Measurements from ENCODE around the gene PHTF2.

Gene PHTF2

DNA sequence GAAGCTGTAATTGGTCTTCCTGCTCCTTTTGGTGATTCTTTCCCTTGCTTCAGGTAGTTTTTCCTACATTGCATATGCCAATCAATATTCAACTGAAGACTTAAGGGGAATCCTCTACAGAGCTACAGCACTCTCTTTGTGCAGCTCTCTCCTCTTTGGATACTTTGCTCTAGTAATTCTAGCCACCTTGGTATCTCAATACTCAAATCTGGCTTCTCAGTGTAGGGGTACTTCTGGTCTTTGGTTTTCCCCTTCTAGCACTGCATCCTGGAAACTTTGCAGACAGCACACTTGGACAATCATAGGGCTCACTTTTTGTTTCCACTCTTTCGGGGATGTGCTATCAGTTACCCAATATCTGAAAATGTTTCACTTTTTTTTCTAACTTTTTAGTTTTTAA lies 9.9 kb downstream of the PHTF2 start:
- no peak overlapping the region for H3K27ac Mint-ChIP-seq
- ATAC-seq: no peak
- H3K9me3 Mint-ChIP-seq: peaks cover 30 to 36% of the 10 kb centered on the region in 2 donors
- no peak for DNase-seq
- H3K27me3 Mint-ChIP-seq: no peaks in the 10 kb centered on the region
- no peak overlapping the region for H3K4me3 Mint-ChIP-seq
- peaks cover 36% of the 10 kb centered on the region for H3K4me1 Mint-ChIP-seq

DNA sequence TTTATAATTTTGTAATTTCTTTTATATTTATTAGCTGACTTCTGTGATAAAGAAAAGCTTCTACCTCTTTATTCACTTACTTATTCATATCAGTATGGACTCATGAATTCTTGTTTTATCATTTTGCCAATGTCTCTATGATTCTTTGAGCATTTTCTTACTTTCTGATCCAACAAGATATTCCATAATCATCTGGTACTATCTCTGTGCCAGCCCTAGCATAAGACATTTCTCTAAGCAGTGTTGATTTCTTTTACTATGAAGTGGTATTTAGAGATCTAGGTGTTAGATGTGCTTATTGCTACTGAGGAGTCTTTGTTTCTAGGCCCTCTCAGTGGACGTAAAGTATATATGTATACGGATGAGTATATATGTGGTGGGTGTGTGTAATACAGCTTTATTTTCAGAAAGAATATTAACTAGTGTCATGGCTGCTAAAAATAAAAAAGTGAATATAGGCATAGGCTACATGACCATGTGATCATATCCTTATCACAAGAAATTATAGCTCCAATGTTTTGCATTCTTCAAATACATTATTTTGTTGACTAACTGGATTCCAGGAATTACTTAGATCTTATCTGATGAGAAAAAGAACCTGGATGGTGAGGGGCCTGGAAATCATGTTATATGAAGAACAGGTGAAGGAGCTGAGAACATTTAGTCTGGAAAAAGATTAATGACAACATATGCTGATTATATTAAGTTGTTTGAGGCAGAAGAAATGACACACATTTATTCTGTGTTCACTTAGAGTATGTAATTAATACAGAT lies 13.1 kb downstream of the PHTF2 start:
- no peak for ATAC-seq
- Mint-ChIP-seq H3K27me3 (no peaks in the 10 kb centered on the region), H3K9me3 (peaks cover 20 to 24% of the 10 kb centered on the region in 2 donors), H3K27ac (no peak overlapping the region), H3K4me1 (peaks cover 17% of the 10 kb centered on the region), H3K4me3 (no peak overlapping the region)
- no peak for DNase-seq

DNA sequence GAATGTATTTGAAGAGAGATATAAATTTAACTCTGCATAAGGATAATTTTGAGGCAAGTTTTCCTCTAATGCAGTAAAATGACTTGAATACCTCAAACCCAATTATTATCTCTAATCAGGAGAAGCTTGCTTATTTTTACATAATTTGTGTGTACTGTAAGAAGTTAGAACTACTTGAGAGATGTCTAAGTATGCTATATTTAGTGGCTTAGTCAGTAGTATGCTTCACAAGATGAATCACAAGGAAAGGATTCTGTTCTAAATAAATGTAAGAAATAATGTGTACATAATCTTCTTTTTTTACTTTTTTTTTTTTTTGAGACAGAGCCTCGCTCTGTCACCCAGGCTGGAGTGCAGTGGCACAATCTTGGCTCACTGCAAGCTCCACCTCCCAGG lies 13.7 kb downstream of the PHTF2 start:
- Mint-ChIP-seq H3K4me3 (no peak overlapping the region), H3K4me1 (peaks cover 17% of the 10 kb centered on the region), H3K27ac (no peak overlapping the region), H3K9me3 (peaks cover 21 to 24% of the 10 kb centered on the region in 2 donors), H3K27me3 (no peaks in the 10 kb centered on the region)
- ATAC-seq (no peak), DNase-seq (no peak)

DNA sequence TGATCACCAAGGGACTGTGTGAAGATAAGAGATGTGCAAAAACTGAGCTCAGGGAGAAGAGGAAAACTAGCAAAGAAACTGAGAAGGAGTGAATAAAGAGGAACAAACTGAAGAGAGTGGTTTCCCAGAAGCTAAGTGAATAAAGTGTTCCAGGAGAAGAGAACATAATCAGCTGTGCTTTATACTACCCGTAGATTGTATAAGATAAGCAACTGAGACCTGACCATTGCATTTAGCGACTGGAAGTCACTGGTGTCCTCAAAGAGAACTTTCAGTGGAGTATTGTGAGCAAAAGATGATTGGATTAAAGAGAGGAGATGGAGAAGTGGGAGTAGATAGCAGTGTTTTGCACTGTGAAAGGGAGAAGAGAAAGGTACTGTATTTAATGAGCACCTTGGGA lies 14.6 kb downstream of the PHTF2 start:
- peaks cover 17% of the 10 kb centered on the region for H3K4me1 Mint-ChIP-seq
- ATAC-seq (no peak), DNase-seq (no peak)
- H3K4me3 Mint-ChIP-seq: no peak overlapping the region
- no peak overlapping the region for H3K27ac Mint-ChIP-seq
- H3K27me3 Mint-ChIP-seq: no peaks in the 10 kb centered on the region
- peaks cover 14 to 19% of the 10 kb centered on the region in 2 donors for H3K9me3 Mint-ChIP-seq

DNA sequence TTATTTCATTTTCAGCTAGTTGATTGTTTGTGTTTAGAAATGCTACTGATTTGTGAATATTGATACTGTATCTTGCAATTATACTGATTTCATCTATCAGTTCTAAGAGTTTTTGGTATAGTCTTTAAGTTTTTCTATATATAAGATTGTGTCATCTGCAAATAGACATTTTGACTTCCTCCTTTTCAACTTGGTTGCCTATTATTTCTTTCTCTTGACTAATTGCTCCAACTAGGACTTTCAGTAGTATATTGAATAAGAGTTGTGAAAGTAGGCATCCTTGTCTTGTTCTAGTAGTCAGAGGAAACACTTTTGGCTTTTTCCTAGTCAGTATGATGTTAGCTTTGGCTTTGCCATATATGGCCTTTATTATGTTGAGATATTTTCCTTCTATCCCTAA lies 20.4 kb downstream of the PHTF2 start:
- Mint-ChIP-seq H3K4me1 (peaks cover 15% of the 10 kb centered on the region), H3K27me3 (no peaks in the 10 kb centered on the region), H3K4me3 (no peak overlapping the region), H3K9me3 (peaks cover 53 to 63% of the 10 kb centered on the region in 2 donors), H3K27ac (no peak overlapping the region)
- no peak for ATAC-seq
- no peak for DNase-seq

DNA sequence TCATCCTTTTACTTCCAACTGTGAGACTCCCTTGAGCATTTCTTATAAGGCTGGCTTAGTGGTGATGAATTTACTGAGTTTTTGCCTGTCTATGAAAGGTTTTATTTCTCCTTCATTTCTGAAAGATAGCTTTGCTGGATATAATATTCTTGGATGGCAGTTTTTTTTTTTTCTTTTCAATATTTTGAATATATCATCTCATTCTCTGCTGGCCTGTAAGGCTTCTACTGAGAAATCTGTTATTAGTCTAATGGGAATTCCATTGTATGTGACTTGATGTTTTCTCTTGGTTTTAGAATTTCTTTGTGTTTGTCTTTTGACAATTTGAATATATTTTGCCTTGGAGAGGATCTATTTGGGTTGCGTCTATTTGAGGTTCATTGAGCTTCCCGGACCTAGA lies 22.4 kb downstream of the PHTF2 start:
- Mint-ChIP-seq H3K27ac (no peak overlapping the region), H3K4me3 (no peak overlapping the region), H3K4me1 (peaks cover 17% of the 10 kb centered on the region), H3K27me3 (no peaks in the 10 kb centered on the region), H3K9me3 (peaks cover 65 to 71% of the 10 kb centered on the region in 2 donors)
- DNase-seq (no peak), ATAC-seq (no peak)

DNA sequence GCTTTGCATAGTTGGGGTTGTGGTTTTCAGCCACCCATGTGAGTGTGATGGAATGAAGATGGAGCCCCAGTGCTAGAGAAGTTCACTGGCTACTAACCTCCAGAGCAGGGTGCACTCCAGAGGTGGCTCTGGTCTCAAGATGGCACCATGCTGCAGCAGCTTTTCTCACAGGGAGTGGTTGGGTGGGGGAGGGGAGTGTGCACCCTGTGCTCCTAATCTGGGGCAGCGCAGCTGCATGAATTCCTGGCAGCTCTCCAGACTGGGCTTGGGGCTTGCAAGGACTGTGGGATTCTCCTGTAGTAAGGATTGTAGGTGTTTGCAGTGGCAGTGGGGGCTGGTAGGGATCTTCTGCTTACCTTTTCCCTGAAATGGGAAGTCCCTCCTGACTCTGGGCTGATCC lies 23.7 kb downstream of the PHTF2 start:
- Mint-ChIP-seq H3K9me3 (peaks cover 57 to 61% of the 10 kb centered on the region in 2 donors), H3K27ac (no peak overlapping the region), H3K27me3 (no peaks in the 10 kb centered on the region), H3K4me1 (peaks cover 26% of the 10 kb centered on the region), H3K4me3 (no peak overlapping the region)
- ATAC-seq (no peak), DNase-seq (no peak)

DNA sequence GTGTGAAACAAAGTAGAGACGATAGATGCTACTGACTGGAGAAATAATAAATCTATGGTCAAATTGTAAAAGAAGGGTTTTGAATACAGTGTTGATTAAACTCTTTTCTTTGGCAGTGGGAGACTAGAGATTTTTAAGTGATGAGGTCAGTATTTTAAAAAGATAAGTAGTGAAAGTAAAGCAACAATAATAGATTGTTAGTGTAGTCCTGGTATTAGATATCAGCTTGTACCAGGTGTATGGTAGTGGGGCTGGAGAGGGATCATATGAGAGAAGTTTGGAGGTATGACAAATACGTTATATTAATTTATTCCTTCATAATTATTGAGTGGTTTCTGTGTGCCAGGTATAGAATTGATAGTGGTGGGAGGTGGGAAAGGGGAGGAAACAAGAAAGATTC lies 25.2 kb downstream of the PHTF2 start:
- no peak overlapping the region for H3K4me3 Mint-ChIP-seq
- peaks cover 26% of the 10 kb centered on the region for H3K4me1 Mint-ChIP-seq
- ATAC-seq (no peak), DNase-seq (no peak)
- no peak overlapping the region for H3K27ac Mint-ChIP-seq
- H3K27me3 Mint-ChIP-seq: no peaks in the 10 kb centered on the region
- H3K9me3 Mint-ChIP-seq: peaks cover 49 to 51% of the 10 kb centered on the region in 2 donors

DNA sequence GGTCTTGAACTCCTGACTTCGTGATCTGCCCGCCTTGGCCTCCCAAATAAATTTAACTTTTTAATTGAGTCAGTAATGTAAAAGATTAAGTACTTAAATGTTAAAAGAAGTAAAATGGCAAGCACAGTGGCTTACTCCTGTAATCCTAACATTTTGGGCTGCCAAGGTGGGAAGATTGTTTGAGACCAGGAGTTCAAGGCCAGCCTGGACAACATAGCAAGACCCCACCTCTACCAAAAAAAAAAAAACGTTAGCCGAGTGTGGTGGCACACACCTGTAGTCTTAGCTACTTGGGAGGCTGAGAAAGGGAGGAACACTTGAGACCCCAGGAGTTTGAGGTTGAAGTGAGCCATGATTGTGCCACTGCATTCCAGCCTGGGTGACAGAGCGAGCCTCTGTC lies 26.1 kb downstream of the PHTF2 start:
- ATAC-seq (no peak), DNase-seq (no peak)
- H3K4me3 Mint-ChIP-seq: no peak overlapping the region
- H3K9me3 Mint-ChIP-seq: peaks cover 42 to 43% of the 10 kb centered on the region in 2 donors
- no peaks in the 10 kb centered on the region for H3K27me3 Mint-ChIP-seq
- H3K27ac Mint-ChIP-seq: no peak overlapping the region
- peaks cover 26% of the 10 kb centered on the region for H3K4me1 Mint-ChIP-seq

DNA sequence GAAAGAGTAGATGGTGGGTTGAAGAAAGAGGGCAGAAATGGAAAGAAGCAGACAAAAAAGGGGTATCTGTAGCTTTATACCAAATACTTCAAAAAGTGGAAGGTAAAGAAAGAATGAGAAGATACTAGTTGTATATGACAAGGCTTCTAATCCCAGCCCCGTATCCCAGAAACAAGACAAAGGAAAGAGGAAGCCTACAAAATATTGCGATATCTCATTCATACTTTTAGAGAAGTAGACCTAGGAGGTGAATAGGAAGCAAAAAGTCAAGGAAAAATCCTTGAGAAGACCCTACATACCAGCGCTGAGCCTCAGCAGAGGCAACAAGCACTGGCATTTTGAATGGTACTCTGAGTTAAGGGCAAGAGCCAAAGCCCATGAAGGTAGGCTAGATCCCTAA lies 26.6 kb downstream of the PHTF2 start:
- DNase-seq (no peak), ATAC-seq (no peak)
- no peaks in the 10 kb centered on the region for H3K27me3 Mint-ChIP-seq
- H3K27ac Mint-ChIP-seq: no peak overlapping the region
- peaks cover 26% of the 10 kb centered on the region for H3K4me1 Mint-ChIP-seq
- H3K4me3 Mint-ChIP-seq: no peak overlapping the region
- peaks cover 38% of the 10 kb centered on the region in 2 donors for H3K9me3 Mint-ChIP-seq

DNA sequence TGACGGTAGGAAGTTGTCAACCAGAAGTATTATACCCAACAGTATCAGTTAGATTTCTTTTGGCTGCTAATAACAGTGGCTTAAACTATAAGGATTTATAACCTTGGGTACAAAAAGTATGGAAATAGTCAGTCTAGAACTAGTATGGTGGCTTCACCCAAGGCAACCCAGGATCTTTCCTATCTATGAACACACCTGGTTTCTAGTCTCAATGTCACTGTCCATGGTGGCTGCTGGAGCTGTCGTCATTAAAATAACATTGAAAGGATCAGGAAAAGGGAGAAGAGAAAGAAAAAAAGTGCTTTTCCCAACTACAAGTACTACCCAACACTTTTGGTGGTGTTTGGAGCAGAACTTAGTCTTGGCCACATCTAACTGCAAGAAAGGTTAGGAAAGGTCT lies 27.7 kb downstream of the PHTF2 start:
- Mint-ChIP-seq H3K9me3 (peaks cover 26 to 28% of the 10 kb centered on the region in 2 donors), H3K27ac (no peak overlapping the region), H3K4me1 (peaks cover 34% of the 10 kb centered on the region), H3K4me3 (no peak overlapping the region), H3K27me3 (no peaks in the 10 kb centered on the region)
- DNase-seq (no peak), ATAC-seq (no peak)

DNA sequence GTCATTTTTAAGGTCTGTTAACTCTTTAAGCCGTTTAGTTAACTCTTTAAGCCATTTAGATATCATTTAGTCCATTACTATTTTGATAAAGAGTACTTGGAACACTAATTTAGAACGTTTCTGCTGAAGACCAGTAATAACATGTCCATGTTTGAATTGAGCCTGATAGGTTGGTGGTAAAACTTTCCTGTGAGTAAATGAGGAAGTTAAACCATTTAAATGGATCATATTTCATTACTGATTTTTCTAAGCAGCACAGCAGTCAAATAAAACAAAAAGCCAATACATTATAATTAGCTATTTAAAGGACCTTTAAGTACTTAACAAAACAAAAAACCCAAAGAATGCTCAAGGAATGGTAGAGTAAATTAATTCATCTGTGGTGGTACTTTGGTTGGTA lies 29.4 kb downstream of the PHTF2 start:
- Mint-ChIP-seq H3K27me3 (no peaks in the 10 kb centered on the region), H3K4me3 (no peak overlapping the region), H3K4me1 (peaks cover 32% of the 10 kb centered on the region), H3K27ac (no peak overlapping the region), H3K9me3 (peaks cover 15 to 19% of the 10 kb centered on the region in 2 donors)
- ATAC-seq: no peak
- DNase-seq: no peak

DNA sequence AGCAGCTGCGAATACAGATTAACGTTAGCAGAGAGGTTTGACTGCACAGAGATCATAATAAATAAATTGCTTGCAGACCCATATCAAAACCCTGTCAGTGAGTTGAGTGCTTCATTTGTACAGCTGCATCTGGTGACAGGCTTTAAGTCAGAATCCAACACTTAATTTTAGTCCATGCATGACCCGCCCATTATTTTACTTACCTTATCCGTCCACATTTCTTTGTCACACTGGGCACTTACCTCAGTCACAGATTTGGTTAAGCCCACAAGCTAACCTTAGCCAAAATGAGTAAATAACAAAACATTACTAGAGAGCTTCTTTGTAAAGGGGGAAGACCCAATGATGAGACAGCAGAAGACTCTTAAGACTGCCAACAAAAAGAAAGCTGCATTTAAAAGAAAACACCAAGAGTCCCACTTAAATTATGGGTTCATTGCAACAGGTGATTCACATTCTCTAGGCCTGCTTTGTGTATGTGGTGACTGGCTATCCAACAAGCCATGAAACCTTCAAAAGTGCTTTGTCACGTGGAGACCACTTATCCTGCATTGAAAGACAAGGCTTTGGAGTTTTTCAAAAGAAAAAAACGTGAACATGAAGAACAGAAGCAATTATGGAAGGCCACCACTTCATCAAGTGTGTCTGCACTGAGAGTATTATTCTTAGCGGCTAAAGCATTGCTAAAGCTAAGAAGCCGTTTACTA lies 32.2 kb downstream of the PHTF2 start:
- Mint-ChIP-seq H3K9me3 (peaks cover 0 to under 1% of the 10 kb centered on the region in 2 donors), H3K27ac (no peak overlapping the region), H3K27me3 (no peaks in the 10 kb centered on the region), H3K4me1 (peaks cover 46% of the 10 kb centered on the region), H3K4me3 (no peak overlapping the region)
- DNase-seq (no peak), ATAC-seq (no peak)

DNA sequence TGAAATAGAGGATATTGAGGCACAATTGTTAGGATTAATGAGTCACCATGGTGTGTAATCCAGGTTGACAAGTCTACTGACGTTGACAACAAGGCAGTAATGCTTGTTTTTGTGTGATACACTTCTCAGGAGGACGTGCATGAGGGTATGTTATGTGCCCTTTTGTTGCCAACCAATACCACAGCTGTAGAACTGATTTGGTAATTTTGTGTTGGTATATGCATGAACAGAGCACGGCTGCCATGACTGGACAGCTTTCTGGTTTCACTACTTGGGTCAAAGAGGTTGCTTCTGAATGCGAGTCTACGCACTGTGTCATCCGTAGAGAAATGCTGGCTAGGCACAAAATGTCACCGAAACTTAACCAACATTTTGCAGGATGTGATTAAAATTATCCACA lies 32.9 kb downstream of the PHTF2 start:
- H3K9me3 Mint-ChIP-seq: no peaks in the 10 kb centered on the region
- DNase-seq (no peak), ATAC-seq (no peak)
- no peaks in the 10 kb centered on the region for H3K27me3 Mint-ChIP-seq
- H3K27ac Mint-ChIP-seq: no peak overlapping the region
- peaks cover 43% of the 10 kb centered on the region for H3K4me1 Mint-ChIP-seq
- no peak overlapping the region for H3K4me3 Mint-ChIP-seq

DNA sequence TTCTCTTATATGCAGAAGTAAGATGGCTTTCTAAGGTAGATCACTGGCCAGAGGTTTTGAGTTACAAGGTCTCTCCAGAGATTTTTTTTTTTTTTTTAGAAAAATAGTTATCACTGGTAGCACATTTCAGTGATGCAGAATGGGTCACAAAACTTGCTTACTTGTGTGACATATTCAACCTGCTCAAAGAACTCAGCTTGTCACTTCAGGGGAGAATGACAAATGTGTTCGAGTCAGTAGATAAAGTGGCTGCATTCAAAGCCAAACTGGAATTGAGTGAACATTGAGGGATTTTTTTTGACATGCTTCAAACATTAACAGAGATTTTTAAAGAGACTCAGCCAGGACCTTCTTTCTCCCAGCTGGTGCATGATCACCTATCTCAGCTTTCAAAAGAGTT lies 33.4 kb downstream of the PHTF2 start:
- ATAC-seq (no peak), DNase-seq (no peak)
- Mint-ChIP-seq H3K4me3 (no peak overlapping the region), H3K27ac (no peak overlapping the region), H3K4me1 (peaks cover 38% of the 10 kb centered on the region), H3K27me3 (no peaks in the 10 kb centered on the region), H3K9me3 (no peaks in the 10 kb centered on the region)

DNA sequence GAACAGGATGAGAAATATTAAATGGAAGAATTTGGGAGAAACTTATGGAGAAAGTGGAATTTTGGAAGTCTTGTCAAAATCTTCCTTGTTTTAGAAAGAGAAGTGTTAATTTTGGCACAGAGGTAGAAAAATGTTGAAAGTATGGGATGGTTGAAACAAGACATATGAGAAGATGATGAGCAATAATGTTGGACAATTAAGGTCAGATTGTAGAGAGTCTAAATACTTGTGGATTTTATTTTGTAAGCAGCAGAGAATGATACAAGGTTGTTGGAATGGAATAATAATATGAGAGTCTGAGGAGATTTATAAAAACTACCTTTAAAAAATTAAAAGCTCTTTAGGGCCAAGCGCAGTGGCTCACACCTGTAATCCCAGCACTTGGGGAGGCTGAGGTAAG lies 34.6 kb downstream of the PHTF2 start:
- ATAC-seq: no peak
- Mint-ChIP-seq H3K27ac (peak overlapping the region in 1 of 2 donors; percentile 37), H3K4me3 (no peak overlapping the region), H3K9me3 (no peaks in the 10 kb centered on the region), H3K27me3 (no peaks in the 10 kb centered on the region), H3K4me1 (peaks cover 37% of the 10 kb centered on the region)
- no peak for DNase-seq

All from stimulated activated naive CD8-positive, alpha-beta T cell treated with anti-CD3 and anti-CD28 coated beads, Interleukin-15, amount 100 ng/mL, for 72 hours (primary cell).